Testis (tissue), 2 donors: ENCODE measurements around the gene RASSF3.
"Not testable (repeated sequence)": the region's sequence is repeated elsewhere in the genome, so short reads cannot be mapped to it uniquely, and the experiment has no call there.

Source experiments
- POLR2A ChIP-seq: fragments of 450-650 bp; IDR thresholded peaks from one replicate; pipeline ENCODE4 v1.6.1; 2017; ENCODE audit warnings: antibody characterized with exemption, mild to moderate bottlenecking, moderate library complexity
- TF ChIP-seq, protein P1 (sequence below), 3 experiments: fragments of 450-650 bp in 2 of 3; fragments of 200-600 bp in 1 of 3; sonication (generic) in 1 of 3; IDR thresholded peaks; one replicate each; pipeline ENCODE4 v1.5.1; 2016 to 2019; ENCODE audit warnings: antibody characterized with exemption in 3 of 3, mild to moderate bottlenecking in 2 of 3, moderate library complexity in 1 of 3

DNA sequence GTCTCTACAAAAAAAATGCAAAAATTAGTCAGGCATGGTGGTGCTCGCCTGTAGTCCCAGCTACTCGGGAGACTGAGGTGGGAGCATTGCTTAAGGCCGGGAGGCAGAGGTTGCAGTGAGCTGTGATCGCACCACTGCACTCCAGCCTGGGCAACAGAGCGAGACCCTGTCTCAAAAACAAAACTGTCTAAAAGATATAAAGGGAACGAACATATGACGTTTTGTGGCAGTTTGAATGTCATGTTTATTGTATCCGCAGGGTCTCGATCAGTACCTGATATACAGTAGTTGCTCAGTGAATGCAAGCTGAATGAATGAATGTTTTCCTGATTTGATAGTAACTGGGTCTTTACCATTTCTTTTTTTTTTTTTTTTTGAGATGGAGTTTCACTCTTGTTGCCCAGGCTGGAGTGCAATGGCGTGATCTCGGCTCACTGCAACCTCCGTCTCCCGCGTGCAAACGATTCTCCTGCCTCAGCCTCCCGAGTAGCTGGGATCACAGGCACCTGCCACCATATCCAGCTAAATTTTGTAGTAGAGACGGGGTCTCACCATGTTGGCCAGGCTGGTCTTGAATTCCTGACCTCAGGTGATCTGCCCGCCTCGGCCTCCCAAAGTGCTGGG lies 3.6 kb downstream of the RASSF3 start:
- not testable (repeated sequence) for TF ChIP-seq POLR2A
- TF ChIP-seq, protein P1, sequence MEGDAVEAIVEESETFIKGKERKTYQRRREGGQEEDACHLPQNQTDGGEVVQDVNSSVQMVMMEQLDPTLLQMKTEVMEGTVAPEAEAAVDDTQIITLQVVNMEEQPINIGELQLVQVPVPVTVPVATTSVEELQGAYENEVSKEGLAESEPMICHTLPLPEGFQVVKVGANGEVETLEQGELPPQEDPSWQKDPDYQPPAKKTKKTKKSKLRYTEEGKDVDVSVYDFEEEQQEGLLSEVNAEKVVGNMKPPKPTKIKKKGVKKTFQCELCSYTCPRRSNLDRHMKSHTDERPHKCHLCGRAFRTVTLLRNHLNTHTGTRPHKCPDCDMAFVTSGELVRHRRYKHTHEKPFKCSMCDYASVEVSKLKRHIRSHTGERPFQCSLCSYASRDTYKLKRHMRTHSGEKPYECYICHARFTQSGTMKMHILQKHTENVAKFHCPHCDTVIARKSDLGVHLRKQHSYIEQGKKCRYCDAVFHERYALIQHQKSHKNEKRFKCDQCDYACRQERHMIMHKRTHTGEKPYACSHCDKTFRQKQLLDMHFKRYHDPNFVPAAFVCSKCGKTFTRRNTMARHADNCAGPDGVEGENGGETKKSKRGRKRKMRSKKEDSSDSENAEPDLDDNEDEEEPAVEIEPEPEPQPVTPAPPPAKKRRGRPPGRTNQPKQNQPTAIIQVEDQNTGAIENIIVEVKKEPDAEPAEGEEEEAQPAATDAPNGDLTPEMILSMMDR (IDR thresholded peaks at IDR 0.05): not testable (repeated sequence)
